HT-29 (cell line): ENCODE measurements around the gene EDDM3A. TPM values are rescaled to one million over a fixed set of nuclear protein-coding genes. Genes with fewer than 3 reads are reported as not detected.
"Not testable (repeated sequence)": the region's sequence is repeated elsewhere in the genome, so short reads cannot be mapped to it uniquely, and the experiment has no call there.

Source experiments
- DNase-seq: peaks from one replicate; pipeline ENCODE4 v3.0.0-alpha.2; 2015; ENCODE audit warnings: low spot score
- total RNA-seq: library from RNA; depleted of rRNA; stranded (reverse); fragments of >200 nt; shearing (Covaris generic); gene quantifications from 2 replicates; pipeline ENCODE4 v1.2.3, GENCODE V29; 2014

Gene EDDM3A
- total RNA-seq, 1 experiment from 2014 or later = not detected

GRCh38 chr14:20732979-20733635 lies 12.6 kb upstream of the EDDM3A start:
- DNase-seq = no peak

- DNase-seq = no peak
Observed at GRCh38 chr14:20733684-20734429, 11.8 kb upstream of the EDDM3A start.

- no peak for DNase-seq
Observed at GRCh38 chr14:20734430-20734806, 11.3 kb upstream of the EDDM3A start.

GRCh38 chr14:20738292-20738691 lies 7.4 kb upstream of the EDDM3A start:
- DNase-seq = not testable (repeated sequence)

GRCh38 chr14:20742132-20742531 lies 3.6 kb upstream of the EDDM3A start:
- DNase-seq = peak; percentile 14

DNA sequence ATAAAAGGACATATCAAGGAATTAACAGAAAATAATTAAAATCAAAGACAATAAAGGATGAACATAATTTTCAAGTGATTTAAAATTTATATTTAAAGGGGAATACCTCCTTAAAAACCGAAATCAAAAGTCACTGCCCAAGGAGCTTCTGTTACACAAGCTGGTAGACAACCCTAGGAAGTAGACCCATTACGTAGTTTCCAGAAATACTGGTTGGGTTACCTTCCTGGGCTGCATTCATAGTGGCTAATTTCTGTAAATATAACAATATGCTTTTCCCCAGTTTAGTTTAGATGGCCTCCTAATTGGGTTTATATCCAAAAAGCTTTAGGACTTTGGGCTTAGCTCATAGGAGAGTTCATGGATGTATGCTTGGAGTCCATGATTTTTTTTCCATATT lies 2.1 kb upstream of the EDDM3A start:
- DNase-seq = peak; percentile 16

GRCh38 chr14:20746566-20746965 lies 879 bp downstream of the EDDM3A start:
- no peak for DNase-seq

DNA sequence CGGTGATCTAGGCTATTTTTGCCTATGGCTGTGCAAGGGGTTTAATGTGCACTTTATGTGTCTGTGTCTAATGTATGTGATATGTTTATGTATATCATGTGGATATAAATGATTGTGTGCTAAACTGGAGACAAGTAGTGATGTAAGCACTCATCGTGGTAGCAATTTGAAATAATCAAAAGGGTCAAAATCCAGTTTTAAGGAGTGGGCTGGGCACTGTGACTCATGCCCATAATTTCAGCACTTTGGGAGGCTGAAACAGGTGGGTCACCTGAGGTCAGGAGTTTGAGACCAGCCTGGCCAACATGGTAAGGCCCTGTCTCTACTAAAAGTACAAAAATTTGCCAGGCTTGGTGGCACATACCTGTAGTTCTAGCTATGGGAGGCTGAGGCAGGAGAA lies 2.8 kb downstream of the EDDM3A start:
- DNase-seq = no peak

DNA sequence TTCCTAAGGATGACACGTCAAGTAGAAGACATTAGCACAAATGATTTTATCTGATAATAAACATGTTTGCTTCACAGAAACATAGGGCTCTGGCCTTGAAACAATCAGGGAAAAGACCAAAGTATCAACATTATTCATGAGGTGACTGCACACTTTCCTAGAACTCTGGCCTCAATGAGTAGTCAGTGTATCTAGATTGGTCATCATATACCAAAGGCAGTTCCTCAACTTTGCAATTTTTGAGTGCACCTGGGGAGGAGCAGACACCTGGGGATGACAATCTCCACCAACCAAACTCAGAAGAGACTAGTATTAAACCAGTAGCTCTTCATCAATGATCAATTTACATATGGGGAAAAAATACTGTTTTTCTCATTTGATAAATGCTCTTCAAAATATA lies 4.5 kb downstream of the EDDM3A start:
- no peak for DNase-seq

GRCh38 chr14:20751963-20752562 lies 6.4 kb downstream of the EDDM3A start:
- DNase-seq = no peak

- DNase-seq = no peak
Observed at GRCh38 chr14:20754308-20754707, 8.6 kb downstream of the EDDM3A start.

GRCh38 chr14:20755037-20755436 lies 9.3 kb downstream of the EDDM3A start:
- DNase-seq = no peak

GRCh38 chr14:20757965-20758364 lies 12.3 kb downstream of the EDDM3A start:
- peak; percentile 8 for DNase-seq

GRCh38 chr14:20759465-20759864 lies 13.8 kb downstream of the EDDM3A start:
- not testable (repeated sequence) for DNase-seq

DNA sequence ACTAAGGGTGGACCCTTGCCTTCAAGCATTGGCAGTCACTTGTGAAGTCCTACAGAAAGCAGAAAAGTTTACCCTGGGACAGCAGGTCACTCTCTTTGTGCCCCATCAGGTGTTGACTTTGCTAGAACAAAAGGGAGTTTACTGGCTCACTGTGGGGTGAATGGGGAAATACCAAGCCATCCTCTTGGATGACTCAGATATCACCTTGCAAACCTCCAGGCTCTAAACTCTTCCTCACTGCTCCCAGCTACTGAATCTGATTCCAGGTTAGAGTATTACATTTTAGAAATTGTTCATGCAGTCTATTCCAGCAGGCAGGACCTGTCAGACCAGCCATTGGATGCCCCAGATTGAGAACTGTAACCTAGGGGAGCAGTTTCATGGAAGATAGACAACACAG lies 15.3 kb downstream of the EDDM3A start:
- peak; percentile 4 for DNase-seq

DNA sequence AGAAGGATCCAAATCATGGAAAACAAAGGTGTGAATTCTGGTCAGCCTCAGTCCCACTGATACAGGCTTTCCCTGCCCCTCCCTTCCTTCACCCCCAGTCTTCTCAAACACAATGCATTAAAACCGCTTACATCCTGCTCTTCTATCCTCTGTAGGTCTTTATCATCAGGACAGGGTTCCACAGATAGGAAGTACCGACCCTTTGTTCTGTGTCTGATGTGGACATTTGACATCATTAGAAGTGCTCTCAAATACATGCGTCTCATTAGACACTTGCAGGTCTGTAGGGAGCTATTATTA lies 22.9 kb downstream of the EDDM3A start:
- no peak for DNase-seq

DNA sequence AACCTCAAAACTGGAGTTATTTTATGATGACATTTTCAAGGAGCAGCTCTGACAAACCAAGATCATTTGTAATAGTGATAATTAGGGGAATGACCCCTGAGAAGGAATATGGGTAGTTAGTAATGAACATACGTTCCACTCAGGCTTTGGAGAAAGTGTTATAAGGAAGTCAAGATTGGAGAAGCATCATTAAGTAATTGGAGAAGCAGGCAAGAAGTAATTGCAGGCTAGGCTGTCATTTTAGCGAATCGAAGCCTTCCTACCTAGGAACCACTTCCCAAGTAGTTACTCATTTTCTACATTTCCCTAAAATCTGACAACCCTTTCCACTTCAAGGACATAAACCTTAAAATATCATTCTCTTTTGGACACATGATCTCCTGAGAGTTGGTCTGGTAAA lies 23.7 kb downstream of the EDDM3A start:
- no peak for DNase-seq

GRCh38 chr14:20772650-20773049 lies 27.0 kb downstream of the EDDM3A start:
- DNase-seq = no peak

- no peak for DNase-seq
Observed at GRCh38 chr14:20774258-20774824, 28.7 kb downstream of the EDDM3A start.

DNA sequence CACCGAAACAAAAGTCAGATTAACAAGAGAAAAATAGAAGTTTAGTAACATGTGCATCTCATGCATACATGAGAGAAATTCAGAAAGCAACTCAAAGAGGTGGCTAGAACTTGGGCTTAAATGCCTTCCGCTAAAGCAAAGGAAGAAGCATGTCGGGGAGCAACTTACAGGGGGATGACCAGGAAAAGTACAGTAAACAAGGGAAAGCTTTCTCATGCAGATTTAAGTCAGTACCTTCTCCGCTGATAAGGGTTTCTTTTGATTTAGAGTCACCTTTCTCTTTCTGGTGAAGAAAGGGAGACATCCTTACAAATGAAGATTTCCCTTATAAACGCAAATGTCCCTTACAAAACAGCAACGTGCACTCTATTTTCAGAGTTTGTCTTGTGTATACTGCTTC lies 29.4 kb downstream of the EDDM3A start:
- no peak for DNase-seq

GRCh38 chr14:20775901-20776300 lies 30.2 kb downstream of the EDDM3A start:
- DNase-seq = no peak

- DNase-seq = no peak
Observed at GRCh38 chr14:20781803-20782202, 36.1 kb downstream of the EDDM3A start.
